HFFc6 (cell line): Measurements from ENCODE around the gene ZNF274. TPM values are rescaled to one million over a fixed set of nuclear protein-coding genes. Genes with fewer than 3 reads are reported as not detected.

Source experiments
- DNase-seq: peaks from one replicate; pipeline ENCODE4 v3.0.0-alpha.2; 2018
- H3K27ac Mint-ChIP-seq: 2 replicates; pipeline ENCODE4 v1.8.0; 2020; ENCODE audit warnings: mild to moderate bottlenecking, mixed read lengths
- H3K27me3 Mint-ChIP-seq: 2 replicates; pipeline ENCODE4 v1.8.0; 2021; ENCODE audit warnings: mild to moderate bottlenecking, moderate library complexity, mixed read lengths; ENCODE audit not compliant: insufficient read depth
- H3K36me3 Mint-ChIP-seq: 2 replicates; pipeline ENCODE4 v1.8.0; 2021; ENCODE audit warnings: low read depth, mixed read lengths
- H3K4me1 Mint-ChIP-seq: 2 replicates; pipeline ENCODE4 v1.8.0; 2020; ENCODE audit warnings: low read depth, mixed read lengths
- H3K4me3 Mint-ChIP-seq: 2 replicates; pipeline ENCODE4 v1.8.0; 2020; ENCODE audit warnings: mild to moderate bottlenecking, moderate library complexity, mixed read lengths
- H3K9me3 Mint-ChIP-seq: 2 replicates; pipeline ENCODE4 v1.8.0; 2020; ENCODE audit warnings: mild to moderate bottlenecking, mixed read lengths
- total RNA-seq, 6 experiments: library from RNA; stranded (reverse); fragmentation: NEBNext Ultra II Directional; extraction: Animal tissue kit (Norgen Biotek cat#: 25700); gene quantifications; 2 replicates in 1 of 6; 3 replicates in 5 of 6; pipeline ENCODE4 v1.2.3, GENCODE V29; 2021
- TF ChIP-seq, protein P1 (sequence below): fragments of 200-600 bp; sonication (generic); IDR thresholded peaks from 2 replicates; pipeline ENCODE4 v1.5.0; 2021; ENCODE audit warnings: antibody characterized with exemption, mild to moderate bottlenecking

Gene ZNF274
- total RNA-seq, 6 experiments from 2014 or later: 15.6 to 18.4 (median 17.6) TPM

GRCh38 chr19:58196901-58197616 lies 14.2 kb downstream of the ZNF274 start:
- H3K4me1 Mint-ChIP-seq: no peaks in the 10 kb centered on the region
- H3K9me3 Mint-ChIP-seq: peaks cover 96% of the 10 kb centered on the region
- H3K4me3 Mint-ChIP-seq: no peak overlapping the region; the same call in 1 of the 2 replicates
- H3K27ac Mint-ChIP-seq: no peak overlapping the region
- peaks cover 93% of the 10 kb centered on the region for H3K36me3 Mint-ChIP-seq
- TF ChIP-seq, protein P1, sequence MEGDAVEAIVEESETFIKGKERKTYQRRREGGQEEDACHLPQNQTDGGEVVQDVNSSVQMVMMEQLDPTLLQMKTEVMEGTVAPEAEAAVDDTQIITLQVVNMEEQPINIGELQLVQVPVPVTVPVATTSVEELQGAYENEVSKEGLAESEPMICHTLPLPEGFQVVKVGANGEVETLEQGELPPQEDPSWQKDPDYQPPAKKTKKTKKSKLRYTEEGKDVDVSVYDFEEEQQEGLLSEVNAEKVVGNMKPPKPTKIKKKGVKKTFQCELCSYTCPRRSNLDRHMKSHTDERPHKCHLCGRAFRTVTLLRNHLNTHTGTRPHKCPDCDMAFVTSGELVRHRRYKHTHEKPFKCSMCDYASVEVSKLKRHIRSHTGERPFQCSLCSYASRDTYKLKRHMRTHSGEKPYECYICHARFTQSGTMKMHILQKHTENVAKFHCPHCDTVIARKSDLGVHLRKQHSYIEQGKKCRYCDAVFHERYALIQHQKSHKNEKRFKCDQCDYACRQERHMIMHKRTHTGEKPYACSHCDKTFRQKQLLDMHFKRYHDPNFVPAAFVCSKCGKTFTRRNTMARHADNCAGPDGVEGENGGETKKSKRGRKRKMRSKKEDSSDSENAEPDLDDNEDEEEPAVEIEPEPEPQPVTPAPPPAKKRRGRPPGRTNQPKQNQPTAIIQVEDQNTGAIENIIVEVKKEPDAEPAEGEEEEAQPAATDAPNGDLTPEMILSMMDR: no peak
- DNase-seq: peak; percentile 9
- H3K27me3 Mint-ChIP-seq: peaks cover 8% of the 10 kb centered on the region

GRCh38 chr19:58203814-58204475 lies 21.1 kb downstream of the ZNF274 start:
- Mint-ChIP-seq H3K27me3 (peaks cover 5% of the 10 kb centered on the region), H3K9me3 (peaks cover 98% of the 10 kb centered on the region), H3K4me3 (no peak overlapping the region), H3K36me3 (peaks cover 94% of the 10 kb centered on the region), H3K4me1 (no peaks in the 10 kb centered on the region), H3K27ac (no peak overlapping the region)
- DNase-seq: no peak
- TF ChIP-seq, protein P1: no peak

GRCh38 chr19:58204566-58204965 lies 21.7 kb downstream of the ZNF274 start:
- no peak overlapping the region for H3K4me3 Mint-ChIP-seq
- no peak for DNase-seq
- TF ChIP-seq, protein P1: no peak
- peaks cover 95% of the 10 kb centered on the region for H3K36me3 Mint-ChIP-seq
- H3K4me1 Mint-ChIP-seq: no peaks in the 10 kb centered on the region
- peaks cover 98% of the 10 kb centered on the region for H3K9me3 Mint-ChIP-seq
- H3K27me3 Mint-ChIP-seq: peaks cover 5% of the 10 kb centered on the region
- no peak overlapping the region for H3K27ac Mint-ChIP-seq

GRCh38 chr19:58209577-58209976 lies 26.7 kb downstream of the ZNF274 start:
- no peak overlapping the region for H3K27ac Mint-ChIP-seq
- H3K27me3 Mint-ChIP-seq: peaks cover 3% of the 10 kb centered on the region; the same call in 1 of the 2 replicates
- peaks cover 100% of the 10 kb centered on the region for H3K36me3 Mint-ChIP-seq
- no peak for DNase-seq
- no peak overlapping the region for H3K4me3 Mint-ChIP-seq
- peaks cover 100% of the 10 kb centered on the region for H3K9me3 Mint-ChIP-seq
- H3K4me1 Mint-ChIP-seq: no peaks in the 10 kb centered on the region
- TF ChIP-seq, protein P1: no peak

DNA sequence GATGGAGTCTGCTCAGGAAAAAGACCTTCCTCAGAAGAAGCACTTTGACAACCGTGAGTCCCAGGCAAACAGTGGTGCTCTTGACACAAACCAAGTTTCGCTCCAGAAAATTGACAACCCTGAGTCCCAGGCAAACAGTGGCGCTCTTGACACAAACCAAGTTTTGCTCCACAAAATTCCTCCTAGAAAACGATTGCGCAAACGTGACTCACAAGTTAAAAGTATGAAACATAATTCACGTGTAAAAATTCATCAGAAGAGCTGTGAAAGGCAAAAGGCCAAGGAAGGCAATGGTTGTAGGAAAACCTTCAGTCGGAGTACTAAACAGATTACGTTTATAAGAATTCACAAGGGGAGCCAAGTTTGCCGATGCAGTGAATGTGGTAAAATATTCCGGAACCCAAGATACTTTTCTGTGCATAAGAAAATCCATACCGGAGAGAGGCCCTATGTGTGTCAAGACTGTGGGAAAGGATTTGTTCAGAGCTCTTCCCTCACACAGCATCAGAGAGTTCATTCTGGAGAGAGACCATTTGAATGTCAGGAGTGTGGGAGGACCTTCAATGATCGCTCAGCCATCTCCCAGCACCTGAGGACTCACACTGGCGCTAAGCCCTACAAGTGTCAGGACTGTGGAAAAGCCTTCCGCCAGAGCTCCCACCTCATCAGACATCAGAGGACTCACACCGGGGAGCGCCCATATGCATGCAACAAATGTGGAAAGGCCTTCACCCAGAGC lies 29.6 kb downstream of the ZNF274 start:
- Mint-ChIP-seq H3K9me3 (peaks cover 99% of the 10 kb centered on the region), H3K36me3 (peaks cover 86% of the 10 kb centered on the region), H3K4me1 (no peaks in the 10 kb centered on the region), H3K27ac (no peak overlapping the region), H3K27me3 (peaks cover 5% of the 10 kb centered on the region), H3K4me3 (no peak overlapping the region)
- TF ChIP-seq, protein P1: no peak
- DNase-seq: no peak
